K562 (cell line): ENCODE data around the gene SYMPK. TPM values are rescaled to one million over a fixed set of nuclear protein-coding genes. Genes with fewer than 3 reads are reported as not detected.

ENCODE experiments used
- CBFA2T3 ChIP-seq: fragments of 450-650 bp; IDR thresholded peaks from 2 replicates; pipeline ENCODE4 v1.6.1; 2017
- CBX5 ChIP-seq: IDR thresholded peaks from 2 replicates; pipeline ENCODE4 v1.6.1; 2014; ENCODE audit warnings: low read depth, borderline replicate concordance
- HDAC2 ChIP-seq: fragments of 450-650 bp; IDR thresholded peaks from 2 replicates; pipeline ENCODE4 v1.6.1; 2016; ENCODE audit warnings: mild to moderate bottlenecking
- HDGF ChIP-seq: fragments of 450-650 bp; IDR thresholded peaks from 2 replicates; pipeline ENCODE4 v1.6.1; 2016
- IFI16 ChIP-seq: fragments of 250-450 bp; sonication (Bioruptor Pico); IDR thresholded peaks from 2 replicates; pipeline ENCODE4 v2.1.2; 2022; ENCODE audit warnings: mild to moderate bottlenecking, inconsistent platforms
- LCOR ChIP-seq: sonication (generic); formaldehyde crosslinking; IDR thresholded peaks from 2 replicates; pipeline ENCODE4 v1.8.0; 2022; ENCODE audit warnings: mild to moderate bottlenecking, missing genetic modification reagents
- NBN ChIP-seq: fragments of 450-650 bp; IDR thresholded peaks from 2 replicates; pipeline ENCODE4 v1.6.1; 2016; ENCODE audit warnings: low read depth, mild to moderate bottlenecking
- NELFE ChIP-seq: IDR thresholded peaks from 2 replicates; pipeline ENCODE4 v1.6.1; 2011; ENCODE audit warnings: mild to moderate bottlenecking; ENCODE audit not compliant: insufficient read depth, insufficient read length
- NFATC3 ChIP-seq: fragments of 450-650 bp; IDR thresholded peaks from 2 replicates; pipeline ENCODE4 v1.6.1; 2017; ENCODE audit warnings: mild to moderate bottlenecking
- NR2C1 ChIP-seq, 2 experiments: fragments of 450-650 bp; IDR thresholded peaks; 2 replicates each; pipeline ENCODE4 v1.6.1; 2017; ENCODE audit warnings: mild to moderate bottlenecking in 2 of 2, antibody characterized with exemption in 1 of 2, inconsistent platforms in 1 of 2, missing compliant biosample characterization in 1 of 2, missing genetic modification characterization in 1 of 2
- NR2F6 ChIP-seq: fragments of 450-650 bp; formaldehyde crosslinking; IDR thresholded peaks from 2 replicates; pipeline ENCODE4 v1.4.0; 2020; ENCODE audit warnings: mild to moderate bottlenecking
- SMARCA5 ChIP-seq: fragments of 450-650 bp; IDR thresholded peaks from 2 replicates; pipeline ENCODE4 v1.6.1; 2016
- SRSF9 ChIP-seq: fragments of 200-400 bp; formaldehyde crosslinking; IDR thresholded peaks from 2 replicates; pipeline ENCODE4 v1.6.1; 2017; ENCODE audit warnings: low read depth, low read length, borderline replicate concordance
- TGIF2 ChIP-seq: sonication (generic); formaldehyde crosslinking; IDR thresholded peaks from 2 replicates; pipeline ENCODE4 v1.8.1; 2022; ENCODE audit warnings: mild to moderate bottlenecking, missing genetic modification reagents, moderate library complexity
- XRCC5 ChIP-seq: fragments of 200-400 bp; formaldehyde crosslinking; IDR thresholded peaks from 2 replicates; pipeline ENCODE4 v1.6.1; 2017; ENCODE audit warnings: low read depth, mild to moderate bottlenecking, low read length
- polyA plus RNA-seq, 8 experiments: library from polyadenylated mRNA; depleted of rRNA in 4 of 8; stranded (reverse) in 5 of 8; unstranded in 3 of 8; fragments of >200 nt; fragmentation: Nextera tagmentation in 2 of 8; fragmentation: Illumina TruSeq in 1 of 8; extraction: Ambion mirVana in 2 of 8; extraction: Trizol in 1 of 8; gene quantifications; 2 replicates each; pipeline versions ENCODE4 v1.2.1 to v1.2.3, GENCODE V29; 2011 to 2014; ENCODE audit warnings: inconsistent platforms in 1 of 8, missing spikeins in 1 of 8
- total RNA-seq, 7 experiments: library from RNA; depleted of rRNA in 6 of 7; stranded (reverse); fragments of >200 nt in 6 of 7; fragmentation: Illumina TruSeq in 2 of 7; extraction: Trizol in 2 of 7; gene quantifications; 2 replicates each; pipeline versions ENCODE4 v1.2.1 to v1.2.3, GENCODE V29; 2011 to 2021; ENCODE audit warnings: low replicate concordance in 1 of 7
- TF ChIP-seq, protein P1 (sequence below): fragments of 450-650 bp; IDR thresholded peaks from 2 replicates; pipeline ENCODE4 v1.7.1; 2018; ENCODE audit warnings: mild to moderate bottlenecking, low read depth; ENCODE audit not compliant: partially characterized antibody
- TF ChIP-seq, protein P2 (sequence below): fragments of 250-450 bp; sonication (Bioruptor Pico); IDR thresholded peaks from 2 replicates; pipeline ENCODE4 v1.8.0; 2021; ENCODE audit warnings: moderate library complexity, mild to moderate bottlenecking, inconsistent platforms
- TF ChIP-seq, protein P3 (sequence below): fragments of 450-650 bp; IDR thresholded peaks from 2 replicates; pipeline ENCODE4 v1.6.1; 2016; ENCODE audit warnings: low read depth
- TF ChIP-seq, protein P4 (sequence below): sonication (generic); formaldehyde crosslinking; IDR thresholded peaks from 2 replicates; pipeline ENCODE4 v1.8.0; 2022; ENCODE audit warnings: mild to moderate bottlenecking, low read depth, missing genetic modification reagents

The SYMPK gene
- total and polyA plus RNA-seq, 9 of the 15 experiments (the other 6 are each of a cell fraction or from before 2014, with no cell fraction given): 0.73 to 95.5 (median 58.4) TPM

DNA sequence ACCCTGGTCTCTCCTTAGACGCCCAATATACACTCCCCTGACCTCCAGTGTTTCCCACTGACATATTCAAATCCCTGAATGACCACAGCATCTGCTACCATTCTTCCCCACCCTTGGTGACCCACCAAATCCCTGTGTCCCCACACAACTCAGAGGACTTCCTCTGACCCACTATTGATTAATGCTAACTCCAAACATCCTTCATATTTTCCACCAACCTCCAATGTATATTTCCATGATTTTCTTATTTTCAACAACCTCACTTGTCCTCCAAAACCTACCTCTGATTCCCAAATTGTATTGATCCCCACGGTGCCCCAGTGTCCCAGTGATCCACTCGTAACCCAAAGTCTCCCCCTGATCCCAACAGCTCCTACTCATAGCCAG, 69.8 kb downstream of the SYMPK start (continued):
- TF ChIP-seq CBX5 (no peak), SMARCA5 (peak; percentile 54; the same call in 1 of the 2 replicates), CBFA2T3 (no peak), IFI16 (CRISPR knock-in tag) (no peak), NR2C1 (IDR thresholded peaks at IDR 0.05) (no peak), NR2C1 (tag; IDR thresholded peaks at IDR 0.05) (no peak), NR2F6 (no peak), HDGF (no peak), TGIF2 (CRISPR knock-in tag) (no peak), NBN (peak; percentile 35; the same call in 1 of the 2 replicates), NFATC3 (no peak), XRCC5 (no peak), LCOR (no peak), NELFE (no peak), SRSF9 (no peak), HDAC2 (no peak)
- TF ChIP-seq, protein P1, sequence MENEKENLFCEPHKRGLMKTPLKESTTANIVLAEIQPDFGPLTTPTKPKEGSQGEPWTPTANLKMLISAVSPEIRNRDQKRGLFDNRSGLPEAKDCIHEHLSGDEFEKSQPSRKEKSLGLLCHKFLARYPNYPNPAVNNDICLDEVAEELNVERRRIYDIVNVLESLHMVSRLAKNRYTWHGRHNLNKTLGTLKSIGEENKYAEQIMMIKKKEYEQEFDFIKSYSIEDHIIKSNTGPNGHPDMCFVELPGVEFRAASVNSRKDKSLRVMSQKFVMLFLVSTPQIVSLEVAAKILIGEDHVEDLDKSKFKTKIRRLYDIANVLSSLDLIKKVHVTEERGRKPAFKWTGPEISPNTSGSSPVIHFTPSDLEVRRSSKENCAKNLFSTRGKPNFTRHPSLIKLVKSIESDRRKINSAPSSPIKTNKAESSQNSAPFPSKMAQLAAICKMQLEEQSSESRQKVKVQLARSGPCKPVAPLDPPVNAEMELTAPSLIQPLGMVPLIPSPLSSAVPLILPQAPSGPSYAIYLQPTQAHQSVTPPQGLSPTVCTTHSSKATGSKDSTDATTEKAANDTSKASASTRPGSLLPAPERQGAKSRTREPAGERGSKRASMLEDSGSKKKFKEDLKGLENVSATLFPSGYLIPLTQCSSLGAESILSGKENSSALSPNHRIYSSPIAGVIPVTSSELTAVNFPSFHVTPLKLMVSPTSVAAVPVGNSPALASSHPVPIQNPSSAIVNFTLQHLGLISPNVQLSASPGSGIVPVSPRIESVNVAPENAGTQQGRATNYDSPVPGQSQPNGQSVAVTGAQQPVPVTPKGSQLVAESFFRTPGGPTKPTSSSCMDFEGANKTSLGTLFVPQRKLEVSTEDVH: no peak
- TF ChIP-seq, protein P2, sequence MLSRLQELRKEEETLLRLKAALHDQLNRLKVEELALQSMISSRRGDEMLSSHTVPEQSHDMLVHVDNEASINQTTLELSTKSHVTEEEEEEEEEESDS (CRISPR knock-in tag): no peak
- TF ChIP-seq, protein P3, sequence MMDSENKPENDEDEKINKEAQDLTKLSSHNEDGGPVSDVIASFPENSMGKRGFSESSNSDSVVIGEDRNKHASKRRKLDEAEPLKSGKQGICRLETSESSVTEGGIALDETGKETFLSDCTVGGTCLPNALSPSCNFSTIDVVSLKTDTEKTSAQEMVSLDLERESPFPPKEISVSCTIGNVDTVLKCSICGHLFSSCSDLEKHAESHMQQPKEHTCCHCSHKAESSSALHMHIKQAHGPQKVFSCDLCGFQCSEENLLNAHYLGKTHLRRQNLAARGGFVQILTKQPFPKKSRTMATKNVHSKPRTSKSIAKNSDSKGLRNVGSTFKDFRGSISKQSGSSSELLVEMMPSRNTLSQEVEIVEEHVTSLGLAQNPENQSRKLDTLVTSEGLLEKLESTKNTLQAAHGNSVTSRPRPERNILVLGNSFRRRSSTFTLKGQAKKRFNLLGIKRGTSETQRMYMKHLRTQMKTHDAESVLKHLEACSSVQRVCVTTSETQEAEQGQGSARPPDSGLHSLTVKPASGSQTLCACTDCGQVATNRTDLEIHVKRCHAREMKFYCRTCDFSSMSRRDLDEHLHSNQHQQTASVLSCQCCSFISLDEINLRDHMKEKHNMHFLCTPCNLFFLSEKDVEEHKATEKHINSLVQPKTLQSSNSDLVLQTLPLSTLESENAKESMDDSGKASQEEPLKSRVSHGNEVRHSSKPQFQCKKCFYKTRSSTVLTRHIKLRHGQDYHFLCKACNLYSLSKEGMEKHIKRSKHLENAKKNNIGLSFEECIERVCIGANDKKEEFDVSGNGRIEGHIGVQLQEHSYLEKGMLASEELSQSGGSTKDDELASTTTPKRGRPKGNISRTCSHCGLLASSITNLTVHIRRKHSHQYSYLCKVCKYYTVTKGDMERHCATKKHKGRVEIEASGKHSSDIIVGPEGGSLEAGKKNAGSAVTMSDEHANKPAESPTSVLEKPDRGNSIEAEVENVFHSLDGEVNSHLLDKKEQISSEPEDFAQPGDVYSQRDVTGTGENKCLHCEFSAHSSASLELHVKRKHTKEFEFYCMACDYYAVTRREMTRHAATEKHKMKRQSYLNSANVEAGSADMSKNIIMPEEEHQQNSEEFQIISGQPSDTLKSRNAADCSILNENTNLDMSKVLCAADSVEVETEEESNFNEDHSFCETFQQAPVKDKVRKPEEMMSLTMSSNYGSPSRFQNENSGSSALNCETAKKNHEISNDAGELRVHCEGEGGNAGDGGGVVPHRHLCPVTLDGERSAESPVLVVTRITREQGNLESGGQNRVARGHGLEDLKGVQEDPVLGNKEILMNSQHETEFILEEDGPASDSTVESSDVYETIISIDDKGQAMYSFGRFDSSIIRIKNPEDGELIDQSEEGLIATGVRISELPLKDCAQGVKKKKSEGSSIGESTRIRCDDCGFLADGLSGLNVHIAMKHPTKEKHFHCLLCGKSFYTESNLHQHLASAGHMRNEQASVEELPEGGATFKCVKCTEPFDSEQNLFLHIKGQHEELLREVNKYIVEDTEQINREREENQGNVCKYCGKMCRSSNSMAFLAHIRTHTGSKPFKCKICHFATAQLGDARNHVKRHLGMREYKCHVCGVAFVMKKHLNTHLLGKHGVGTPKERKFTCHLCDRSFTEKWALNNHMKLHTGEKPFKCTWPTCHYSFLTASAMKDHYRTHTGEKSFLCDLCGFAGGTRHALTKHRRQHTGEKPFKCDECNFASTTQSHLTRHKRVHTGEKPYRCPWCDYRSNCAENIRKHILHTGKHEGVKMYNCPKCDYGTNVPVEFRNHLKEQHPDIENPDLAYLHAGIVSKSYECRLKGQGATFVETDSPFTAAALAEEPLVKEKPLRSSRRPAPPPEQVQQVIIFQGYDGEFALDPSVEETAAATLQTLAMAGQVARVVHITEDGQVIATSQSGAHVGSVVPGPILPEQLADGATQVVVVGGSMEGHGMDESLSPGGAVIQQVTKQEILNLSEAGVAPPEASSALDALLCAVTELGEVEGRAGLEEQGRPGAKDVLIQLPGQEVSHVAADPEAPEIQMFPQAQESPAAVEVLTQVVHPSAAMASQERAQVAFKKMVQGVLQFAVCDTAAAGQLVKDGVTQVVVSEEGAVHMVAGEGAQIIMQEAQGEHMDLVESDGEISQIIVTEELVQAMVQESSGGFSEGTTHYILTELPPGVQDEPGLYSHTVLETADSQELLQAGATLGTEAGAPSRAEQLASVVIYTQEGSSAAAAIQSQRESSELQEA: 0 out of 2 replicates have a peak, but pooled peaks have one; percentile 31
- TF ChIP-seq, protein P4, sequence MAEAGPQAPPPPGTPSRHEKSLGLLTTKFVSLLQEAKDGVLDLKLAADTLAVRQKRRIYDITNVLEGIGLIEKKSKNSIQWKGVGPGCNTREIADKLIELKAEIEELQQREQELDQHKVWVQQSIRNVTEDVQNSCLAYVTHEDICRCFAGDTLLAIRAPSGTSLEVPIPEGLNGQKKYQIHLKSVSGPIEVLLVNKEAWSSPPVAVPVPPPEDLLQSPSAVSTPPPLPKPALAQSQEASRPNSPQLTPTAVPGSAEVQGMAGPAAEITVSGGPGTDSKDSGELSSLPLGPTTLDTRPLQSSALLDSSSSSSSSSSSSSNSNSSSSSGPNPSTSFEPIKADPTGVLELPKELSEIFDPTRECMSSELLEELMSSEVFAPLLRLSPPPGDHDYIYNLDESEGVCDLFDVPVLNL (CRISPR knock-in tag): no peak
